Neural cell (in vitro differentiated cells): Measurements from ENCODE around the gene NHEJ1.

Source experiments
- MXI1 ChIP-seq: fragments of 450-650 bp; conservative IDR thresholded peaks from 2 replicates; pipeline ENCODE4 v1.6.1; 2014; ENCODE audit warnings: antibody characterized with exemption, mild to moderate bottlenecking; ENCODE audit not compliant: poor library complexity, severe bottlenecking
- RAD21 ChIP-seq: fragments of 450-650 bp; conservative IDR thresholded peaks from 2 replicates; pipeline ENCODE4 v1.6.1; 2014; ENCODE audit warnings: antibody characterized with exemption, mild to moderate bottlenecking, moderate library complexity
- REST ChIP-seq: IDR thresholded peaks from 2 replicates; pipeline ENCODE4 v1.6.1; 2012; ENCODE audit warnings: borderline replicate concordance
- TAF1 ChIP-seq: IDR thresholded peaks from 2 replicates; pipeline ENCODE4 v1.6.1; 2012; ENCODE audit warnings: low read depth
- TF ChIP-seq, protein P1 (sequence below): fragments of 450-650 bp; IDR thresholded peaks from 2 replicates; pipeline ENCODE4 v1.5.1; 2014; ENCODE audit warnings: antibody characterized with exemption, mild to moderate bottlenecking, moderate library complexity; ENCODE audit not compliant: poor library complexity, severe bottlenecking

GRCh38 chr2:219106251-219106650 is 54.4 kb downstream of the NHEJ1 start:
- TF ChIP-seq REST (no peak), RAD21 (no peak), TAF1 (no peak), MXI1 (no peak)
- TF ChIP-seq, protein P1, sequence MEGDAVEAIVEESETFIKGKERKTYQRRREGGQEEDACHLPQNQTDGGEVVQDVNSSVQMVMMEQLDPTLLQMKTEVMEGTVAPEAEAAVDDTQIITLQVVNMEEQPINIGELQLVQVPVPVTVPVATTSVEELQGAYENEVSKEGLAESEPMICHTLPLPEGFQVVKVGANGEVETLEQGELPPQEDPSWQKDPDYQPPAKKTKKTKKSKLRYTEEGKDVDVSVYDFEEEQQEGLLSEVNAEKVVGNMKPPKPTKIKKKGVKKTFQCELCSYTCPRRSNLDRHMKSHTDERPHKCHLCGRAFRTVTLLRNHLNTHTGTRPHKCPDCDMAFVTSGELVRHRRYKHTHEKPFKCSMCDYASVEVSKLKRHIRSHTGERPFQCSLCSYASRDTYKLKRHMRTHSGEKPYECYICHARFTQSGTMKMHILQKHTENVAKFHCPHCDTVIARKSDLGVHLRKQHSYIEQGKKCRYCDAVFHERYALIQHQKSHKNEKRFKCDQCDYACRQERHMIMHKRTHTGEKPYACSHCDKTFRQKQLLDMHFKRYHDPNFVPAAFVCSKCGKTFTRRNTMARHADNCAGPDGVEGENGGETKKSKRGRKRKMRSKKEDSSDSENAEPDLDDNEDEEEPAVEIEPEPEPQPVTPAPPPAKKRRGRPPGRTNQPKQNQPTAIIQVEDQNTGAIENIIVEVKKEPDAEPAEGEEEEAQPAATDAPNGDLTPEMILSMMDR: no peak
